Stimulated activated CD4-positive, alpha-beta T cell treated with anti-CD3 and anti-CD28 coated beads, Interleukin-12 subunit alpha, Interleukin-12 subunit beta, amount 100 ng/mL, for 24 hours (primary cell): ENCODE results near the gene PCNX2.

Experiments
- DNase-seq, 2 experiments: peaks; one replicate each; pipeline ENCODE4 v3.0.0-alpha.2; 2020; ENCODE audit warnings: low read depth in 2 of 2

Gene PCNX2

DNA sequence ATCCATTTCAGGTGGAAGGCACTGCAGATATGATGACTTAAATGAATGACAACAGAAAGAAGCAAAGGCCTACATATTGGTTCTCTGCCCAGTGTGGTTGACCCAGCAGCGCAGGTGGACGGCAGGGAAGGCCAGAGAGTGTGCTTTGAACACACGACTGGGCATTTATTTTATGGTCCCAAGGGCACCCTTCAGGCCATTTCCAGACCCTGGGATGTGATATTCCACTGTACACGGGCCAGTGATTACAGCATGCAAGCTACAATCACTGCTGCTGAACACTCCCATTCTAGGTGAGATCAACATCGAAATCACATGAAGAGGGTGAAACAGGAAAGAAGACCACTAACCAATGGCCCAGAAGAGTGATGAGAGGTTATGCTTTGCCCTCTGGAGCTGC lies 33.8 kb downstream of the PCNX2 start:
- no peak for DNase-seq

DNA sequence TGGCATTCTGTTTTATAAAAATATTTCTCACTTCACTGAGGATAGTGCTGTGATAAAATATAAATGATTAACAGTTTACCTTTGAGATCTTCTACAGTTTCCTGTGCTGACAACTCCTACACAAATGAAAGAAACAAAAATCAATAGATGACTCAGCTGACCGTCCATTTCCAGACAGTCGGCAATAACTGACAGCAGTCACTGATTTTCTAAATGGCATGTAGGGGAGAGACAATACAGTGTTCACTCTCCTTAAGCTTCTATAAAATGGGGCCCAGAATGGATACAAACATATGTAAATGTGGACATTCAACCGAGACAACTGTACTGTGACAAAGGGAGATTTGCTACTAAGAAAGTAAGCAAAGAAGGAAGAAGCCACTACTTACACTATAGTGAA lies 34.3 kb downstream of the PCNX2 start:
- DNase-seq, result no peak

DNA sequence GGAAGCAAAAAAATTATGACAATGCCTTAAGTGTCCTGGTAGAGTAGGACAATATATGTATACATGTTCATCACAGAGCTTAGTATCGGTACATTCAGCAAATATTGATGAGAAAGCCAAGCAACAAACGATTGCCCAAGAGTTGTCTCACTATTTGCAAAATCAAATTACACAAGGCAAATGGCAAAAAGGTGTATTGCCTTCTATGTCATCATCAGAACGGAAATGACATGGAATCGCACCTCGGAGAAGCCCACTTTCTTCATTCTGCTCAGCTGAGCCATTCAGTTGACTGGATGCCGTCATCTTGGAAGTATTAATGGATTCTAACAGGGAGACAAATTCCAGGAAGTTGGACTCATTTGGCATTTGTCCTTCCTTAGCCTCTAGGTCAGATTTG lies 37.7 kb downstream of the PCNX2 start:
- DNase-seq, result no peak

DNA sequence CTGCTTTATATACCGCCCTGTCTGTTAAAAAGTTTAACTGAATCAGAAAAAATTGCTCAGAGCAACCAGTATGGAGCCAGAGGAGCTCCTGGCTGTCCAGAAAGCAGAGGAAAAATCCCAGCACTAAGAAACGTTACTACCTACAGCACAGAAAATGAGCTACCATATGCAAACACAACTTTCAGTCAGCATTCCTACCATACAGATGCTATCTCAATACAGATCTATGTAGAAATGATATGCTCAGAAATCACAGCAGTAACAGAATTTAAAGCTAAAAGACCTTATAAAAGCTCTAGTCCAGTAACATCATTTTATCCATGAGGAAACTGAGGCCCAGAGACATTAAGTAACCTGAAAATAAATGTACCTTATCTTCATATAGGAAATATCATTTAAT lies 38.7 kb downstream of the PCNX2 start:
- DNase-seq, result no peak

DNA sequence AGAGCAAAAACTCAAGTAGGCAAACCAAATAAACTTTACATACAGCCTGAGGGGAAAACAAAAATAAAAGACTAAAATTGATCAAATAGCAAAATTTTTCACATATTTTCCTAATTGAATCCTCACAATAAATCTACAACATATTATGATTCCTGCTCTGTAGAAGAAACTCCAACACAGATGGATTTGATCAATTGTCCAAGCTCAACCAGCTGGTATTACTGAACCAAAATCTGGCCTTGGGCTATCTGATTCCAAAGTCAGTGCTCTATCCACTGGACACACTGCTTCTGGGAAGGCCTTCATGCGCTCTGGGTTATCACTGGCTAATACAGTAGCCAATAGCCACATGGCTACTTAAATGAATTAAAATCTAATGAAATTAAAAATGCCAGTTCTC lies 39.3 kb downstream of the PCNX2 start:
- DNase-seq, result no peak

DNA sequence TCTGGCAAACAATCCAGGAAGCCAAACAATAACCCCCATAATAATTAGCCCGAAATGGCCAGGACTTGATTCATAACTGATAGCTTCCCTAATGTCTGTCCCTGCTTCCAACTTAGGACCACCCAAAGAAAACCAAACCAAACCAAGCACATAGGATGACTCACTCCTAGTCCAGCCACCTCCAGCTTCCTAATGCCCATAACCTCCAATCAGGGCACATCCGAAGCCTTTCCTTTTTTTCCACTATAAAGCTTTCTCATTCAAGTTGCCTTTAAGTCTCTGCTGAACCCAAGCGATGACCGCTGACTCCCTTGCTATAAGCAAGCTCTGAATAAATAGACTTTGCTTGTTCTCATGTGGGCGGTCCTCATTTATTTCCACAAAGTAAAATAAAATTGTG lies 40.4 kb downstream of the PCNX2 start:
- DNase-seq, result no peak

DNA sequence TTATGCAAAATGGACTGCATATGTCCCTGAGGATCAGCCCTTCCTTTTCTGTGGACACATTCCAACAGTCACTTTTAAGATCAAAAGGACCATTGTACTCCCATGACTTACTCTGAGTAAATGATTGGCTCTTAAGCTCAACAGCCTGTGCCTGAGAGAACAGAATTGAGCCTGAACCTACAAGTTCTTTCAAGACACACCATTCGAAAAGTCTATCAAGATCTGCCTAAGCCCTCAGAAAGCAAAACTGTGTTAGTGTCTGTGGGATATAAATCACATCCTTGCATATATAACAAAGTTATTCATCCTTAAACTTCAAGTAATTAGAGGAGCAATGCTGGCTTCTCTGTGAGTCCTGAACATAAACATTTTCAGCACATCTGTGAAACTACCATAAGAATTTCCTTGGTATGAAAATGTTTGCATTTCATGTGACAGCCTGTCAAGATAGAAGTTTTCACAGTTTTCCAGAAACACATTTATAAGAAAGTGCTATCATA lies 41.6 kb downstream of the PCNX2 start:
- no peak for DNase-seq

DNA sequence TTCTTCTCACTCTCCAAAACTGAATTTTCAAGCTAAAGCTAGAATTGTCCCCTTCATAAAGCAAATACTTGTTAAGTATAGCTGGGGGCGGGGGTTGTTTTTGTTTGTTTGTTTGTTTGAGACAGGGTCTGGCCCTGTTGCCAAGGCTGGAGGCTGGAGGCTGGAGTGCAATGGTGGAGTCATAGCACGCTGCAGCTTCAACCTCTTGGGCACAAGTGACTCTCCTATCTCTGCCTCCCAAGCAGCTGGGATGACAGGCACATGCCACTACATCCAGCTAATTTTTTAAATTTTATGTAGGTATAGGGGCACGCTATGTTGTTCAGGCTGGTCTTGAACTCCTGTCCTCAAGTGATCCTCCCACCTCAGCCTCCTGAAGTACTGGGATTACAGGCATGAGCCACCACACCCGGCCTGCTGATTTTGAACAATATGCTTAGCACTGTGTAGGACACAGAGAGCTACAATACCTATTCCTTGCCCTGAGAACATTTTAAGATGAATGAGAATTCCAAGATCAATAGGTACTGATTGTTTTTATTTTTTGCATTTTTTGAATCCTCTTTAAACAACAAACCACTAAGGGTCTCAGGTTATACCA lies 42.2 kb downstream of the PCNX2 start:
- no peak for DNase-seq

DNA sequence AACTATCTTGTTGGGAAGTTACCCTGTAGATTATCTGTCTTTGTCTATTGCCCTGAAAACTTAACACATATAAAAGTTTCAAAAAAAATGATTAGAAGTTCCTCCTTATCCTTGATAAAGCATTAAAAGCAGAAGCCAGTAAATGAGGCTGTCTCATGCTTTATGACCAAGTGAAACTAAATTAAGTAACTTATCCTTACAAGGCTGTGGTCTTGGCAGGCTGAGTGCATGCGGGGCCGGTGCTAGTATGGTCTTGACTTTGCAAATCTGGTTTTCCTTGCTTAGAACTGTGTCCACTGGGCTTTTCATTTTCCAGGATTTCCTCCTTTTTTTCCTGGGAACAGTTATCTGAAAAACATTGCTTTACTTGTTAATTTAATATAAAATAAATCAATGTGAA lies 43.1 kb downstream of the PCNX2 start:
- no peak for DNase-seq

DNA sequence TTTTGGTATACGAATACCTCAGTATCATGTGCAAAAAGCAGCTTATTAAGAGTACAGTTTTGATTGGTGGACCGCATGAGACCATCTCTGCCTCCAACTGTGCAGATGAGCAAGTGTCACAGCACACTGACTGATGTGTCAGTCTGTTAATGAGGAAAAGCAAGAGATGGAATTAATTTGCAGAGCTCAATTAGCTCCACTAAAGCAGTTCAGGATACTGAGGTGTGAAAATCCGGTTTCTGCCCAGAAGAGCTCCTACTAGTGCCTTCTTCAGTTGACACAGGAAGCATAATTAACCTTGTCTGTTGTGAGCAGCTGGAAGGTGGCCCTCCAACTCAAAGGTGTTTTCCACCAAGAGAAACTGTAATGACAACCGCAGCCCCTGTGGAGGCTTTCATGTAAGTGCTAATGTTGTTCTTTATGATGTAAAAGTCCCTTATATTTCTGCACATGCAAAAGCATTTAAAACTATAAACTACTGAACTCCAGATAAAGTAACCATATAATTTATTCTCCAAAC lies 44.3 kb downstream of the PCNX2 start:
- DNase-seq, result no peak

DNA sequence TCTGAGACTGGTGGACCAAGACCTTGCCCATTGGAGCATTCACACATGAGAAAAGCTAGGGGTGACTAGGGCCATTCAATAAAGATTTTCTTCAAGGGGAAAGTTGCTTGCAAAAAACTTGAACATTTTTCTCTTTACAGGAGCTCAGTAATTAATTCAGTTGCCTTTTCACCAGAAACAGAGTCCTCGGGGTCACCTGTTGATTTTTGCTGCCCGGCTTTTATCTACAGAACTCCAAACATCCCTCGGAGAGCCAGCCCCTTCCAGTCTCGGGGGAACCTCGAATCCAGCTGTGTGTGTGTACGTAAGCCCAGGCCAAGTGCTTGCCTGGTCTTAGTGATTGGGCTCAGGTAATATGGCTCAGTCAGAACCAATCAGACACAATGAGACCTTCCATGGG lies 47.5 kb downstream of the PCNX2 start:
- no peak for DNase-seq

DNA sequence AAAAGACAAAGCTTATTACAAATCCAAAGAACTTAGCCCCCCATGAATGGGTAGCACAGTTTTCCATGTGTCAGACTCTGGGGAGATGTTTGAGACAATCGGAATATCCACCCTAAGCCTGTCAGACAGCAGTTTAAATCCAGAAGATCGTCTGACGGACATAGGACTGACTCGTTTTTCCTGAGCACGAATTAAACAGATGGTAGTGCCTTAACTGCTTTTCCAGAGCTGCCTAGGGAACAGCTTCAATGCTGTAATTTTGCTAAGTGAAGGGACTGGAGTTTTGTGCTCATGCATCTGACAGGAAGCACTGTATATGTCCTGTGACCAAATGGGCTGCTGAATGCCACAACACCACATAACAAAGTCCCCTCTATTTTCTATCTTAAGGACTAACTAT lies 48.6 kb downstream of the PCNX2 start:
- DNase-seq, result no peak

DNA sequence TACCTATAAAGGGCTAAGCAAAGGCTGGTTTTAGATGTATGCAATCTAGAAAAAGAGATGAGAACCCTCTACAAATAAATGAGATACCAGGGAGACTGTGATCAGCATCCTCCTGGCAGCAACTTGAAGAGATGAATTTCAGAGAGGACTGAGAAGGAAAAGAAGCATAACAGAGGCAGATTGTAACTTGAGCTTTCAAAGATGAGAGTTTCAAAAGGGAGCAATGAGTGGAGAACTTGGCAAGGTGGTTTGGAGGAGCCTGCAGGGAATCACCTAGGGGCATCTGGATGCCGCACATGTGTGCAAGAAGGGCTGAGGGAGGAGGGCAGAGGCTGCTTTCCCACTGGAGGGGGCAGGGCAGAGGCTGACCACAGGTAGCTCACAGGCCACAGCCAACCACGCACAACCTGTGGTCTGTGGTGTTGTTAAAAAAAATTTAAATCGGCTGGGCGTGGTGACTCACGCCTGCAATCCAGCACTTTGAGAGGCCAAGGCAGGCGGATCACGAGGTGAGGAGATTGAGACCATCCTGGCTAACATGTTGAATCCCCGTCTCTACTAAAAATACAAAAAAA lies 50.2 kb downstream of the PCNX2 start:
- DNase-seq, result no peak

DNA sequence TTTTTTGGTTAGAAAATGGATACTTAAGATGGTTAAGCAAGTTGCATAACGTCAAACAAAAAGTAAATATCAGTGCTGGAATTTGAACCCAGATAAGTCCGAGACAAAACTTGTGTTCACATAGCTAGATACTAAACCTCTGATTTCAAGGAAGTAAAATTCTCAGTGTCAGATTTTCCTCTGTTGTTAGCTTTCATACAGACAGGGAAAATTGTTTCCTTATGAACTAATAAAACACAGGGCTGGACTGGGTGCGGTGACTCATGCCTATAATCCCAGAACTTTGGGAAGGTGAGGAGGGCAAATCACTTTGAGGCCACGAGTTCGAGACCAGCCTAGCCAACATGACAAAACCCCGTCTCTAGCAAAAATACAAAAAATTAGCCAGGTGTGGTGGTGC lies 51.3 kb downstream of the PCNX2 start:
- DNase-seq, result no peak

DNA sequence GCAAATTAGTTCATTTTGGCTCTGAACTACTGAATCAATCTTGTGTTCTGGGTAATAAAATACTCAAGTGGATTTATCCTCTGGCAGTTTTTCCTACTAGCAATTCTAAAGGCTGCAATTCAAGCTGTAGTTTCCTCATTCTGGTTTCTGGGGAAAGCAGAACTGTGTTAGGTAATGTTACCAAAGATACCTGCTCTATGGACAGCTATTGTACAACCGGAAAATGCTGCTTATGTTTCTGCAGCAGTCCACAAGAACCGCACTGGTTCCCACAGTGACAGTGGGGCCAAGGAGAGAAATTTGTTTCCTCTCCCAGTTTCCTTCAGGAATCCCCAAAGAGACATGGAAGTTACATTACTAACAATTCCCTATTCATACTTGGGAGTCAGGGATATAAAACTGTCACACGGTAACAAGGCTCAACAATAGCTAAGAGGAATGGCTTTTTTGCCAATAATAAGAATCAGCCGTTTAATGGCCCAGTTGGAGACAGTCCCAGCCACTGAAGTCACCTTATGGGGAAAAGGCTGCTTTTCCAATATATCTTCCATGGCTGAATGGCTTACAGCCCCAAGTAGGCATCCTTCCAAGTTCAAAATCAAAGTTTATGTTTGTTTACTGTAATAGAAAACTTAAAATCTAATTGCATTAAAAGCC lies 52.6 kb downstream of the PCNX2 start:
- DNase-seq, result no peak

DNA sequence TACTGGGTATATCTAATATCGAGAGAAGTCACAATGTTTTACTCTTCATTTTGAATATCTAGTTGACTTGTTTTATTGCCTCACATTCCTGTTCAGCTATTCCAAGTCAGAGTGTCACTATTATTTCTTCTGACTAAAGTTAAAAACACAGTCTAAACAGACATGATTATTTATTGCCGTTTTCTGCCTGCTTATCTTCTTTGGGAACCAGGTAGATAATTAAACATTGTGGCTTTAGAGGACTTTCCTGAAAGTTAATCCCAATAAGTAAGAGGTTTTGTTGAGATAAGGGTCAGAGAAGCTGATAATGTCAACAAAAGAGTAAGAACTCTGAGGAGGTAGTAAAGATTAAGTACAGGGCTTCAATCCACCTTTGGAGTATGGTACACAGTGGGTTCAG lies 53.8 kb downstream of the PCNX2 start:
- DNase-seq, result no peak

DNA sequence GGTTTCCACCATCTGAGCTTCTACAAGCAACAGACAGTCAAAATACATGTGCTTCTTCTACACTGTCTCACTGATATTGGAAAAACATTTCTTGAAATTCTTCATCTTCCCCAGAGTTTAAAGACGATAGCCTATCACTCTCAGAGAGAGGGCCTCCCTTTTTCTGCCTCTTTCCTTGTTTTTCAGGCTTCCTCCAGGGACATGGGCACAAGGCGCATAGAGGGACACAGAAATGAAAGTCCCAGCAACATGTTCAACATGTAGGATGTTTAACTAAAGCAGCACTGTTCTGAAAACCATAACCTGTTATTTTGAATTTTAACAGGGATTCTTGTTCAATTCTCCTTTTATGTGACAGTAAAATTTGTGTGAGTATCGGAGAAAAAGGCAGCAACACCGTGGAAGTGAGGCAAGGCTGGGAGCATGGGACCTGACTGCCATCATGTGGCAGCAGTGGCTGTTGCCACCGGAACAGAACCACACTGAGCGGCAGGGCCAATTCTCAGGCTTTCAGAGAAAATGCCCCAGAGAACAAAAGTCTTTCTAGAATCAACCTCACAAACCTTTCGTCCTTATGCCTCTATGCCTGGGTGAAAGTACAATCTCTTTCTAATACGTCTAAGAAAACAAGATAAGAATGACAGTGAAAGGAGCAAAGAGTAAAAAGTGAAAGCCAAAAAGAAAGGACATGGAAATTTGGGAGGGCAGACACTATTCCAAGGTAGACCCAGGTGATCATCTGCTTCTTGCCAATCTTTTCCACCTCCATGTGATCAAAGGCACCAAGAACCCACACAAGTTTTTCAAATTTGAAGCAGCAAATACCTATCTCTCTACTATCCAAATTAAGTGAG lies 54.5 kb downstream of the PCNX2 start:
- no peak for DNase-seq

DNA sequence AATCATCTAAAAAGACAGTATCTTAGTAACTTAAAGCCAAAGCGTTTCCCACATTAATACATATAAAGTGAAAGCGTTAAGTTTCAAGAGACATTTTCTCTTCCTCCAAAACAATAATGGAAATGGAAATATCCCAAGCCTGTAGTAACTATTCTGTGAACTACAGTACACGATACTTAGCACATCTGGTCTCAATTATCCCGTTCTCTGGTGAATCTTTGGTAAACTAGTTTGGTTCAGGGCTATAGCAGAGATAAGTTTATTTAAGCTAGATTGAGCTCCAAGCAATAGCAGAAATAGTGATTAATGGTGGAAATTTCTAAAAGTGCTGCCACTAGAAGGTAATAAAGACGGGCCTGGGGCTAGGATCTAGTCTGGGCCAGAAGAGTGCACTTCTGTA lies 55.2 kb downstream of the PCNX2 start:
- DNase-seq, result no peak

DNA sequence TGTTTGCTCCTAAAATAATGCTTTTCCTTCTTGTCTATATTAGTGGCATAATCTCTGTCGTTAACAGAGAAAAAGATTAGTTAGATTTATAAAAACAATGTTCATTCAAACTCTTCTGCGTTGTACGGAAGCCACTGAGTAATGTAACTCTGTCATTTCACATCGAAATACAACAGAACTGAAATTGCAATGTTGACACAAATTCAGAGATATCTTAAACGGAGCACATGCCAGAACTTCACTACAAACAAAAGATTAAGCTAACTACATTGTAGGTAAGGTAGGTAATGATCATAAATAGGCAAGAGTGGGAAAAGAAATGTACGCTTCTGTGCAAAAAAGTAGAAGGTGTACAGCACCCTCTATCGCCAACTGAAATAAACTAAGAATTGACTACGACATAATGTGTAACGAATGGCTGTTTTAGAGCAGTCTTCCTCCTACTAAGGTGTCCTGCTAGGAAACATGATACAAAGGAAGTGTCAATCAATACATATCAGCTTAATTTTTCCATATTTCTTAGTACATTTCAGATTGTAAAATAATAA lies 56.6 kb downstream of the PCNX2 start:
- no peak for DNase-seq

DNA sequence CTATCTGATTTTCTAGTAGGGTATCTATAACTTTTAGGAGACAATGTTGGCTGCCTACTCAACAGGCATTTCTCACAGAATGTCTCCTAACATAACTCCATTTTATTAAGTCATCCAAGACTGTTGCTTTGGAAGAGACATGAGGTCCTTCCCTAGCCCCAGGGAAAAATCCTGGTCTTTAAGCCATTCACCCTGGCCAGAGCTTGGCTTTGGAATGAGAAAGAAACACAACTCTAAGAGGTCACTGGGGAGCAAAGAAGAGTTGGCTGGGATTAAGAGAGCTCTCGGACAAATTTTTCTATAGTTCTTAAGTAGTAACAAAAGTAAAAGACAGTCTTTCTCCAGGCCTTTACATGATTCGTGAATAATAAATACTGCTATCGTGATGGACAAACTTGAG lies 57.9 kb downstream of the PCNX2 start:
- DNase-seq, result no peak

DNA sequence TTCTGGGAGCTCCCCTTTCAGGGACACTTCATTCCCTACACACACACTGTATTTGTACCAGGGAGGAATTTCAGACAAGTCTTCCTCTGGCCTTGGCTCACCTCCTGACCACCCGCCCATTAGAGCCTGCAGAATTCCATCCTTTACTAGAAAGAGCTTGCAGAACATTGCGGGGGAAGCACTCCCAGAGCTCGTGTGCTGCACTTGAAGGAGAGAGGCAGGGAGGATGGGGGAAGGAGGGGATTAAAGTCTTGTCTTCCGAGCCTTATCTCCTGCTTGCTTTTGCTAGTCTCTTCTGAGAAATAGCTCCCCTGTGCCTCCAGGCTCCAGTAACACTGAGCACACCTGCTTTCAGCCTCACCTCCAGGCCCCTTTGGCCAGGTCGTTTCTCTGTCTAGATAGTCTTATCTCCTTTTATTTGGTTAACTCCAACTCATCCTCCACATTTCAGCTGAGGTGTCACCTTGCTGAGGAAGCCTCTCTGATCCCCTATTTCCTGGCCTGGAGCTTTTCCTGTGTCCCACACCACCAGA lies 62.0 kb downstream of the PCNX2 start:
- no peak for DNase-seq

DNA sequence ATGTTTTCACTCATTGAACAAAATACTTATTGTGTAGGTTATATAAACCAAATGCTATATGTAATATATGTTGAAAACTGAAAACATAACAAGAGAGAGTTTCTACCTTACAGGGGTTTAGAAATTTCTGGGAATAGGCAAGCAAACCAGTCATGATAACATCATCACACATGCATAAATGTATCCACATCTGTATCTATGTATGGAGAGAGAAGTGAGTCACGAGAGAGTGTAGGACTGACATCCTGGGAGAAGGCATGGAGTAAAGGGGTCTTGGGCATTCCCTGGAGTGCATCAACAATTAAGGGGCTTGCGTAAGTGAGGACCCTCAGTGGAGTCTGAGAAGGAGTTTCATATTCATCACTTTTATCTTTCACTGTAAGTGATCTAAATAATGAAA lies 65.5 kb downstream of the PCNX2 start:
- DNase-seq, result no peak
